Epithelial cell of umbilical artery (primary cell): ENCODE data around the gene ABLIM1. TPM values are rescaled to one million over a fixed set of nuclear protein-coding genes. Genes with fewer than 3 reads are reported as not detected.

Source experiments
- total RNA-seq: library from RNA; depleted of rRNA; stranded (reverse); fragments of >200 nt; gene quantifications from 2 replicates; pipeline ENCODE4 v1.2.3, GENCODE V29; 2014

Gene ABLIM1
- total RNA-seq = 28.6 and 69.3 TPM in 2 replicates

GRCh38 chr10:114658175-114658574 lies at the start of gene ABLIM1:
ABLIM1 (minus strand) TSS chr10:114658275; CDS start chr10:114658200, 75 bp downstream.

DNA sequence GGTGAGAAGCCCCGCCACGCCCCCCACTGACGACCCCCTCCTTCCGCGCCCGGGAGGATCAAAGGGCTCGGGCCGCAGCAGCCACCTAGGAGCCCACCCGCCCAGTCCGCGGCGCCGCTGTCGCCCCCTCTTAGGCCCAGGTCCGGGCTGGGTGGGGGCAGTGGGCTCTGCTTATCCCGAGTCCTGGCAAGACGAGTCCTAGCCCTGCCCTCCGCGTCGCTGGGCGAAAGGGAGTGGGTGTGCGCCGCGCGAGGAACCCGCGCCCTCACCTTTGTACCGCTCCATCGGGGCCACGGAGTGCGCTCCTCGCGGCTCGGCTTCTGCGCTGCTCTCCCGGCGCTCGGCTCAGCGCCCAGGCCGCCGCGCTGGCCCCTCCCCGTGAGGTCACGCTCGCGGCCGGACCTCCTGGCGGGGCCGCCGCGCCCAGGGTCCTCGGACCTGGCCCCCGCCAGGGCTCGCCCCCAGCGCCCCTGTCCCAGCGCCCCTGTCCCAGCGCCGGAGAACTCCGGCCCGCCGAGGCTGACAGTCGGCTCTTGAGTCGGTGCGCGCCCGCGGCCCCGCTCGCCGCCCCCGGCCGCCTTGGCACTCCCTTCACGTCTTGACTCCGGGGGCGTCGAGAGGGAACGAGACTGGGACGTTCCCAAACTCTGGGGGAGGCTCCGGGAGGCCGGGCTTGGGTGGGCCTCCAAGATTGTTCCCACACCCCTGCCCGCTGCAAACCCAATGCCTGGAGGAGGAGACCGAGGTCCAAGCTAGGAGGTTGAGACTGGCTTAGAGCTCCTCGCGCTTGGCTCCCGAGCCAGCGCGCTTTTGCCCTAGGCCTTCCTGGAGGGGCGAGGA lies 253.7 kb downstream of the ABLIM1 start, which contains the start of gene AFAP1L2:
AFAP1L2 (minus strand) TSS at position 332 of the 840 bp plus-strand sequence; CDS start at position 285, 47 bp downstream.

Other genes starting within 250 kb of the ABLIM1 start
- gene FHIP2A, start 163.5 kb upstream of the ABLIM1 start, total RNA-seq = 16.9 and 19.0 TPM in 2 replicates